Kidney epithelial cell (primary cell): ENCODE results near the gene PROX1. TPM values are rescaled to one million over a fixed set of nuclear protein-coding genes. Genes with fewer than 3 reads are reported as not detected.

Source experiments
- DNase-seq: peaks from one replicate; pipeline ENCODE4 v3.0.0-alpha.2; 2010; ENCODE audit warnings: low read depth
- H3K27me3 ChIP-seq: 2 replicates; pipeline ENCODE4 v1.6.0; 2011; ENCODE audit warnings: low read length; ENCODE audit not compliant: control insufficient read depth, insufficient read depth
- H3K36me3 ChIP-seq: 2 replicates; pipeline ENCODE4 v1.5.1; 2011; ENCODE audit warnings: low read length; ENCODE audit not compliant: control insufficient read depth, insufficient read depth
- H3K4me3 ChIP-seq: 2 replicates; pipeline ENCODE4 v1.5.1; 2011; ENCODE audit warnings: low read depth, mild to moderate bottlenecking, control low read depth, low read length
- total RNA-seq: library from RNA; depleted of rRNA; stranded (reverse); fragments of >200 nt; gene quantifications from 2 replicates; pipeline ENCODE4 v1.2.3, GENCODE V29; 2015
- TF ChIP-seq, protein P1 (sequence below): IDR thresholded peaks from 2 replicates; pipeline ENCODE4 v1.5.1; 2011; ENCODE audit warnings: mild to moderate bottlenecking, moderate library complexity, low read length, control low read depth, inconsistent platforms; ENCODE audit not compliant: insufficient read depth, poor library complexity, severe bottlenecking

Gene PROX1
- total RNA-seq, 1 donor from 2014 or later: 0.88 TPM

DNA sequence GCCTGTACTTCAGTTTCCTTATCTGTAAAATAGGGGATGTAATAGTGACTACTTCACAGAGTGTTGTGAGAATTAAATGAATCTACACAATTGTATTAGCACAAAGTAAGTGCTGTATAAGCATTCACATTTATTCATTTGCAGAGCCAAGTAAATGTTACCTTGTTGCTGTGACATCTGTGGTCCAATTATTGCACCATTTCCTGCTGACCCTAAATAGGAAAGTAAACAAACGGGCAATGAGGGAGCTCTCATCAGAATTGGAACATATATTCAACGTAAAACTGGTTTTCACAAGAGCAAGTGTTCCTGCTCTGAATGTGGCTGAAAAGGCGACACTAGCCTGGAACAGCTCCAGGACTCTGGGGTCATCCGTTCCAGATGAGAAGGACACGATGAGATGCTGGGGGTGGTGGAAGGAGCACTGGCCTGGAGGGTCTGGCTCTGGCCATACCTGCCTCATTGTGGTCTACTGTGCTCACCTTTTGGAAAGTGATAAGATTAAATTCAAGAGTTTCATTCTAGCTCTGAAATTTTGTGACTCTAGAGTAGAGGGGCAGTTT, 34.5 kb downstream of the PROX1 start:
- peaks cover 3% of the 10 kb centered on the region for H3K27me3 ChIP-seq
- no peaks in the 10 kb centered on the region for H3K36me3 ChIP-seq
- TF ChIP-seq, protein P1, sequence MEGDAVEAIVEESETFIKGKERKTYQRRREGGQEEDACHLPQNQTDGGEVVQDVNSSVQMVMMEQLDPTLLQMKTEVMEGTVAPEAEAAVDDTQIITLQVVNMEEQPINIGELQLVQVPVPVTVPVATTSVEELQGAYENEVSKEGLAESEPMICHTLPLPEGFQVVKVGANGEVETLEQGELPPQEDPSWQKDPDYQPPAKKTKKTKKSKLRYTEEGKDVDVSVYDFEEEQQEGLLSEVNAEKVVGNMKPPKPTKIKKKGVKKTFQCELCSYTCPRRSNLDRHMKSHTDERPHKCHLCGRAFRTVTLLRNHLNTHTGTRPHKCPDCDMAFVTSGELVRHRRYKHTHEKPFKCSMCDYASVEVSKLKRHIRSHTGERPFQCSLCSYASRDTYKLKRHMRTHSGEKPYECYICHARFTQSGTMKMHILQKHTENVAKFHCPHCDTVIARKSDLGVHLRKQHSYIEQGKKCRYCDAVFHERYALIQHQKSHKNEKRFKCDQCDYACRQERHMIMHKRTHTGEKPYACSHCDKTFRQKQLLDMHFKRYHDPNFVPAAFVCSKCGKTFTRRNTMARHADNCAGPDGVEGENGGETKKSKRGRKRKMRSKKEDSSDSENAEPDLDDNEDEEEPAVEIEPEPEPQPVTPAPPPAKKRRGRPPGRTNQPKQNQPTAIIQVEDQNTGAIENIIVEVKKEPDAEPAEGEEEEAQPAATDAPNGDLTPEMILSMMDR: no peak
- DNase-seq: no peak
- H3K4me3 ChIP-seq: no peak overlapping the region

GRCh38 chr1:214022810-214023425, 35.1 kb downstream of the PROX1 start:
- H3K4me3 ChIP-seq: no peak overlapping the region
- H3K27me3 ChIP-seq: peaks cover 3% of the 10 kb centered on the region
- H3K36me3 ChIP-seq: no peaks in the 10 kb centered on the region
- TF ChIP-seq, protein P1: no peak
- DNase-seq: no peak

GRCh38 chr1:214026985-214027384, 39.2 kb downstream of the PROX1 start:
- DNase-seq: no peak
- TF ChIP-seq, protein P1: no peak
- Histone ChIP-seq H3K4me3 (no peak overlapping the region), H3K36me3 (no peaks in the 10 kb centered on the region), H3K27me3 (no peaks in the 10 kb centered on the region)

DNA sequence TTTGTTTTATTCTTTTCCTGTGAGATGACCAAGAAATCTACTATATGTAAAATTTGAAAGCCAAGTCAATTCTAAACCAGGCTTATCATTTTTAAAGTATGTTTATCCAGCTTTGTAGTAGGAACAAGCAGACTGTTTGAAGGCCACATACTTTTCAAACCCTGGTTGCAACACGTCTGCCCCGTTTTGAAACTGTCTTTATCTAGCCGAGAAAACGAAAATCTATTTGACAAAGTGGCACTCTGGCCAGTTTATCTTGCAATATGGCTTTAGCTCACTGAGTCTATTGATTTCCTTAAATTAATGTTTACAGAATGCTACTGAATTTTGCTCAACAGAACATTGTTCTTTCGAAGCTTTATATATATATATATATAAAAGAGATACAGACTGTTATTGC, 39.7 kb downstream of the PROX1 start:
- TF ChIP-seq, protein P1: no peak
- no peak for DNase-seq
- H3K27me3 ChIP-seq: no peaks in the 10 kb centered on the region

DNA sequence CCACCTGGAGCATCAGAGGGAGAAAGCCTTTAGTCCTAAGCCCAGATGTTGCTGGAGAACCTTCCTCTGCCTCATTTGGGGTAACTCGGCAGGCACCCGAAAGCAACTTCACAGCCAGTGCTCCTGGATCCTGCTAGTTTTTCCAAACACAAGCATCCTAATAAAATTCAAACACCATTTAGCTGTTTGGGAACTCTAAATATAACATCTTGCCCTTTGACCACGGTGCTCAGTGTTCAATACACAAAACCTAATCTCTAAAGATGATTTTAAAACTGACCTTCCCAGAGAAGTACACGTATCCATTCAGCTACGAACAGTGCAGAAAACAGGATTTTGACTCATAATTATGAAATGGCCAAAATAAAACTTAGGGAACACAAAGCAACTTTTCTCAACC, 40.3 kb downstream of the PROX1 start:
- Histone ChIP-seq H3K4me3 (no peak overlapping the region), H3K36me3 (no peaks in the 10 kb centered on the region), H3K27me3 (no peaks in the 10 kb centered on the region)
- TF ChIP-seq, protein P1: no peak
- DNase-seq: no peak

More for the DNA sequence above, 39.7 kb downstream of the PROX1 start:
- no peaks in the 10 kb centered on the region for H3K36me3 ChIP-seq
- H3K4me3 ChIP-seq: no peak overlapping the region
